GF-D8 (cell line): ENCODE measurements around the gene KCNK13.
"Not testable (repeated sequence)": the region's sequence is repeated elsewhere in the genome, so short reads cannot be mapped to it uniquely, and the experiment has no call there.

Source experiments
- DNase-seq: peaks from one replicate; lab custom pipeline; 2025; lab: John Stamatoyannopoulos, UW

KCNK13 gene

DNA sequence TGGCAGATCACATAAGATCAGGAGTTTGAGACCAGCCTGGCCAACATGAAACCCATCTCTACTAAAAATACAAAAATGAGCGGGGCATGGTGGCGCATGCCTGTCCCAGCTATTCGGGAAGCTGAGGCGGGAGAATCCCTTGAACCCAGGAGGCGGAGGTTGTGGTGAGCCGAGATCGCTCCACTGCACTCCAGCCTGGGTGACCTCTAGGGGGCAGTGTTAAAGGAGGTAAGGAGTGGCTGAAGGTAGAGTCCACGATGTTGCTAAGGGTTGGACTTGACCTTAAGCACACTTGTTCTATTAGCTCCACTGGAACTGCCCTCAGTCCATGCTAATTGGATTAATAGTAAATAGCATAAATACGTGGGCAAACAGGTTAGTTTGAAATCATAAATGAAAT, 132.1 kb downstream of the KCNK13 start:
- DNase-seq: no peak

DNA sequence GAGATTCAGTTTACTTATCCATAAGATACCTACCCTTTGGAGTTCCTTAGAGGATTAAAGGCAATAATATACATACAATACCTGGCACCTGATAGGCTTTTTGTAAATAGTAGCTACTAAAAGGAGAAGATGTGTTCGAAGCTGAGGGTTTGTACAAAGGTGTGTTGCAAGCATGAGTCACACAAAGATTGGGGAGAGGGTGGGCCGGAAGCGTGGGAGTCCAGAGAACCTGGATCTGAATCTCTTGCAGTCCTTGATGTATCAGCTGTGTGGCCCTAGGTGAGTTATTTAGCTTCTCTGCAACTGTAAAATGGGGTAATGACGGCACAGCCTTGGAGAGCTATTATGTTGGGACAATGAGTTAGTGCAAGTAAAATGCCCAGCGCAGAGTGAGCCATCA, 132.9 kb downstream of the KCNK13 start:
- DNase-seq: no peak

DNA sequence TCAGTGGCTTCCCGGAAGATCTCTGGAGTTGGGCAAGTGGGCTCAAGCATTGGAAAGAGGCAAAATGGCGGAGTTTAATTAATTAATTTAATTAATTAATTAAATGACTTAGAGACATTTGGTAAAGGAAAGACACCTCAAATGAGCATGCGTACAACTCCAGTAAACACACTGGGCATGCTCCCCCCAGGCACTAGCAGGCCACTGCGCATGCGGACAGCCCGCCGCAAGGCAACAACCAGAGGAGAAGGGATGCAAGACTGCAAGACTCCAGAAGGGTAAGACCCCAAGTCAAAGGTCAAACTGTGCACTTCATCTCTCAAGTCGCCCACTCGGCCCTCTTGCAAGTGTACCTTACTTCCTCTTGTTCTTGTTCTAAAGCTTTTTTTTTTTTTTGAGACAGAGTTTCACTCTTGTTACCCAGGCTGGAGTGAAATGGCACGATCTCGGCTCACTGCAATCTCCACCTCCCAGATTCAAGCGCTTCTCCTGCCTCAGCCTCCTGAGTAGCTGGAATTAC, 136.8 kb downstream of the KCNK13 start:
- DNase-seq: no peak

DNA sequence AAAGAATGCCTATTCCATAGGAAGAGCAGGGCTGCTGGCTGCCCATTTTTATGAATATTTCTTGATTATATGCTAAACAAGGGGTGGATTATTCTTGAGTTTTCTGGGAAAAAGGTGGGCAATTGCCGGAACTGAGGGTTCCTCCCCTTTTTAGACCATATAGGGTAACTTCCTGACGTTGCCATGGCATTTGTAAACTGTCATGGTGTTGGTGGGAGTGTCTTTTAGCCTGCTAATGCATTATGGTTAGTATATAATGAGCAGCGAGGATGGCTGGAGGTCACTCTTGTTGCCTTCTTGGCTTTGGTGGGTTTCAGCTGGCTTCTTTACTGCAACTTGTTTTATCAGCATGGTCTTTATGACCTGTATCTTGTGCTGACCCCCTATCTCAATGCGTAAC, 138.8 kb downstream of the KCNK13 start:
- DNase-seq: not testable (repeated sequence)

DNA sequence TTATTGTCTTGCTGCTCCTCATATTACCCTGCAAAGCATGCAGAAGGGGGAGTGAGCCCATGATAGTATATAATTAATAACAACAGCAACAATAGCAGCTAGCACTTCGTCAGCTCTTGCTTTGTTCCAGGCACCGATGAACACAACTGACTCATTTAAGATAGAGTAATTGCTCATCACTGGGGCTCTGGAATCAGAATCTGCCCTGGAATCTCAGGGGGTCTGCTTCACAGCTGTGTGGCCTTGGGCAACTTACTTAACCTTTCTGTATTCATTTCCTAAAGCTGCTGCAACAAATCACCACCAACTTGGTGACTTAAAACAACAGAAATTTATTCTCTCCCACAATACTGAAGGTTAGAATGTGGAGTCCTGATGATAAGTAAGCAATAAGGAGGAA, 139.6 kb downstream of the KCNK13 start:
- no peak for DNase-seq

DNA sequence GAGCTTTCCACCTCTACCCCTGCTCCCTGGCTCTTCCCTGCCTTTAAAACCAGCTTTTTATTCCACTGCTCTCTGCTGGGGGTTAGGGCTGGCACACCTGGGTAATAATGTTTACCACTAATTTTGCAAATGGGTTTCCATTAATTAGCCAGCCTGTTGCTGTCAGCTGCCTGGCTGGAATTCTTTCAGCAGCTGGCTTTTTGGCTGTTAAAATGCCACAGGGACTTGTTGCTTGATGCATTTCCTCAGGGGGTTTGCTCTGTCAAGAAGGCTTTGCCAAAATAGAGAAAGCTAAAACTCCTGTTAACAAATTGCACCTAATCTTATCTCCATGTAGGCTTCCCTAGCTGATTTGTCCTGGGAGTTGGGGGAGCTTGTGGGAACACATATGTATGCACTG, 142.7 kb downstream of the KCNK13 start:
- no peak for DNase-seq

DNA sequence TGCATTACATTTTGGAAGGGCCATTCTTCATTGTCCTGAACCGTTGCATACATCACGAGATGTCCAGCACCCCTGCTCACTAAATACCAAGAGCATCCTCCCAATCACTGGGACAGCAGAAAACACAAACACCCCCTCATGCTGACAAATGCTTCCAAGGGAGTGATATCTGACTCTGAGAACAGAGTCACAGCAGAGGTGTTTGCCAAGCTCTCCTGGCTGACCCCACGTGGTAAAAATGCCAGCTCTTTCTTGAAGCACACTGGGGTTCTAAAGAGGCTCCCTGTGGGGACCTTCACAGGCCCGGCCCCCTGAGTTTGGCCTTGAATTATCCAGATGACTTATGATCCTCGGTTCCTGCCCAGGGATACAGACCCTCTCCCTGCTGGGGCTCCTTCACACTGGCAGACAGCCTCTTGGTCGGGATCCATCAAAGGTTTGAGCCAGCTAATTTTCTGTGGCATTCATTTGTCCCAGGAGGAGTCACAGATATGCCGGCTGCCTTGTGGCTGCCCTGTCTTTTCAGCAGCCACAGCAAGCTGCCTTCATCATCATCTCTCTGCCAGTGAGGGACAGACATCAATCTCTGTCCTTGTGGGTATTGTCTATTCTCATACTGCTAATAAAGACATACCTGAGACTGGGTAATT, 151.4 kb downstream of the KCNK13 start:
- no peak for DNase-seq

DNA sequence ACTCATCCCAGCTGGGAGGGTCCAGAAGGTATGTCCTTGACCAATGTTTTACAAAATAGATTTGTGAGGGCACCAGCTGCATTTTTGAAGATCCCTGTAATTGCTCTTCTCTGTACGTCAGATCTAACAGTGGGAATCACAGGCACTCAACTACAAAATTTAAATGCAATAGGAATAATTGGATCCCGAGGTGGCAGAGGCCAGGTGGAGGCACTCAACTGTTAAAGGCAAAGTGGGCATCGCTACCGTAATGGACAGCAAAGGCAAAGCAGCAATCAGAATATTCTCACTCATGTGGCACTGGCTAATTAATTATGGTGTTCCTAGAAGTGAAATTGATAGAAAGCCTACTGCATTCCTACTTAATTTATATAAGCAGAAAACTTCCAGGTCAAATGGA, 166.7 kb downstream of the KCNK13 start:
- DNase-seq: no peak

DNA sequence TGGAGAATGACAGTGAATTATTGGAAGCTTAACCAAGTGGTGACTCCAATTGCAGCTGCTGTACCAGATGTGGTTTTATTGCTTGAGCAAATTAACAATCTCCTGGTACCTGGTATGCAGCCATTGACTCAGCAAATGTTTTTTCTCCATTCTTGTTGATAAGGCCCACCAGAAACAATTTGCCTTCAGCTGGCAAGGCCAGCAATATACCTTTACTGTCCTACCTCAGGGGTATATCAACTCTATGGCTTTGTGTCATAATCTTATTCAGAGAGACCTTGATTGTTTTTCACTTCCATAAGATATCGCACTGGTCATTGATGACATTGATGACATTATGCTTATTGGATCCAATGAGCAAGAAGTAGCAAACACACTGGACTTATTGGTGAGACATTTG, 168.1 kb downstream of the KCNK13 start:
- DNase-seq: not testable (repeated sequence)
